ENCODE measurements around the gene OR4M2.
"Not testable (repeated sequence)": the region's sequence is repeated elsewhere in the genome, so short reads cannot be mapped to it uniquely, and the experiment has no call there.

Gene OR4M2

GRCh38 chr15:22080227-22080626 lies at the start of gene OR4M2:
TSS of gene OR4M2 (plus strand) at chr15:22080527. CDS start at chr15:22080625, 98 bp downstream.
- not testable (repeated sequence) for DNase-seq (ENCODE audit: low spot score)

DNA sequence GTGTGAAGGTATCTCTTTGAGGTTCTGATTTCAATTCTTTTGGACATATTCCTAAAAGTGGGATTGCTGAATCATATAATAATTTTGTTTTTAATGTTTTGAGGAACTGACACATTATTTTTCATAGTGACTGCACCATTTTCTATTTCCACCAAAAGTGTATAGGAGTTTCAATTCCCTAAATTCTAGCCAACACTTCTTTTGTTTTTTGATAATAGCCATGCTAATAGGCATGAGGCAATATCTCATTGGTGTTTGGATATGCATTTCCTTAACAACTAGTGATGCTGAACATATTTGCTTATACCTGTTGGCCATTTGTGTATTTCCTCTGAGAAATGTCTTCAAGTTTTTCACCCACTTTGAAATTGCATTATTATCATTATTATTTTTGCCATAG lies 11.1 kb upstream of the OR4M2 start:
- DNase-seq (ENCODE audit: low spot score) = not testable (repeated sequence)

GRCh38 chr15:22081386-22081785 lies 1.1 kb downstream of the OR4M2 start:
- DNase-seq (ENCODE audit: low spot score) = not testable (repeated sequence)

DNA sequence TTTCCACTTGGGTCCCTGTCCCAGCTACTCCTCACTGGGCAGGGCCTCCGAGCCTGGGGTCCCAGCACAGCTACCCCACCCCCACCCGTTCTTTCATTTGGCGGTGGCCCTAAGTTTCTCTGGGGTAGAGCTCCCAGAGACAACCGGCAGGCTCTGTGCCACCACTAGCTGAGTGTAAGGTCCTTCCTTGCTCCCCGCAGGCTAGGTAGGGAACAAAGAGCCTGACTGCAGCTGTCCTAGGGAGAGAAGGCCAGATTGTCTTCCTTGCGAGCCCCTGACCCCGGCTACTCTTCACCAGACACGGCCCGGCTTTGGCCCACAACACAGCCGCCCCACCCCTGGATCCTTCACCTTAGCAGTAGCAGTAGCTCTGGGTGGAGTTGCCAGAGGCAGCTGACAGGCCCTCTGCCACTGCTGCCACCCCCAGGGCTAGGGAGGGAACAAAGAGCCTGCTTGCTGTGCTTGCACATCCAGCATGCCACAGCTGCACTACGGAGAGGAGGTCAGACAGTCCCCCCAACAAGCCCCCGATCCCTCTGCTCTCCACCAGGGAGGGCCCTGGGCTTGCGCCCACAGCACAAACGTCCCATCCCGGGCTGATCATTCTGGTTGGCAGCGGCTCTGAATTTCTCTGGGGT lies 18.4 kb downstream of the OR4M2 start:
- DNase-seq (ENCODE audit: low spot score) = not testable (repeated sequence)

DNA sequence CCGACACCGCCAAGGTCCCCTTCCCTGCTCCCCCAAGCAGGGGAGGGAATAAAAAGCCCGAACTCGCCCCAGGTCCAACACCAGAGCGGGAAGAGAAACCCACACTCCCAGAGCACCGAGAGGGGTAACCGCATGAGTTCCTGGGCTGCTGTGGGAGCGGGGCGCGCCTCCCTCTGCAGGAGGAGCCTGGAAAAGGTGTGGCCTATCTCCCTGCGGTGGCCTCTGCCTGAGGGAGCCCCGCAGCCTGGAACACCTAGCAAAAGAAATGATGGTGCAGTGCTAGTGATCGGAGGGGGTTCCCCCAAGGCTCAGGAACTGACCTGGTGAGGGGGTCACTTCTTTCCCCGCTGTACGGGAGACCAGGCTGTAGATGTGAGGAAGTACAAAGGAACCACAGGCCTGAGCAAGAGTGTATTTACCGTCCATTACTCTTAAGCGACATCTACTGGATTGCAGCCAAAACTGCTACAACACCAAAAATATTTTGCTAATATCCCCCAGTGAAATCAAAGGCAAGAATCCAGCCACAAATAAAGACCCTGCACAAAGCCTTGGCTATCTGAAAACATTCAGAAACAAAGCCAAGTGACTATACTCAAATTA lies 19.1 kb downstream of the OR4M2 start:
- not testable (repeated sequence) for DNase-seq (ENCODE audit: low spot score)

DNA sequence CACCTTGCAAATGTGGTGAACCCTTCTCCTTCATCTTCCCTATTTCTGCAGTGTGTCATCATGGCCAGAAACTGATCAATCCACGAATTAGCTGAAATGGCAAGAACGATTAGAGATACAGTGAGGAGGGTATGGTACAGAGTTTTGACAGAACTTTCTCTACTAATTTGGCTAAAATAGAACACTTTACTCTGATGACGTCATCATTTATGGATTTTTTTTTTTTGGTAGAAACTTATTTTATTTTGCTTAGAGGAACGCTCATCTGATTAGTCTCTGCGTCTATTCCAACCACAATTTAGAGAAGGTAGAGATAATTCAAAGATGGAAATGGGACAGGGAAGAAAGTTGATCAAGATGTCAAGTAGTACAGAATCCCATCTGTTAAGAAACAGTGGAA lies 41.7 kb downstream of the OR4M2 start:
- not testable (repeated sequence) for DNase-seq (ENCODE audit: low spot score)

Measured in germinal center (tissue), 1 donor.